Testis (tissue), 3 donors: ENCODE results near the gene LSMEM2. TPM values are rescaled to one million over a fixed set of nuclear protein-coding genes. Genes with fewer than 3 reads are reported as not detected.
"Not testable (repeated sequence)": the region's sequence is repeated elsewhere in the genome, so short reads cannot be mapped to it uniquely, and the experiment has no call there.

ENCODE experiments used
- DNase-seq: peaks from one replicate; pipeline ENCODE4 v3.0.0-alpha.2; 2019
- H3K27ac ChIP-seq, 2 donors: fragments of 200-600 bp; sonication (generic); one replicate each; pipeline ENCODE4 v1.5.1; 2019
- H3K27me3 ChIP-seq: fragments of 200-600 bp; sonication (generic); one replicate; pipeline ENCODE4 v1.5.1; 2019
- H3K36me3 ChIP-seq: fragments of 200-600 bp; sonication (generic); one replicate; pipeline ENCODE4 v1.5.1; 2017; ENCODE audit warnings: low read depth; ENCODE audit errors: missing control alignments
- H3K4me1 ChIP-seq: fragments of 200-600 bp; sonication (generic); one replicate; pipeline ENCODE4 v1.5.1; 2019
- H3K4me3 ChIP-seq, 2 donors: fragments of 200-600 bp; sonication (generic); one replicate each; pipeline ENCODE4 v1.5.1; 2017 to 2019
- H3K9me3 ChIP-seq: fragments of 200-600 bp; sonication (generic); one replicate; pipeline ENCODE4 v1.5.1; 2017
- CTCF ChIP-seq, 3 experiments: fragments of 450-650 bp in 2 of 3; fragments of 200-600 bp in 1 of 3; sonication (generic) in 1 of 3; IDR thresholded peaks; one replicate each; pipeline ENCODE4 v1.5.1; 2016 to 2019; ENCODE audit warnings: antibody characterized with exemption in 3 of 3, mild to moderate bottlenecking in 2 of 3, moderate library complexity in 1 of 3
- POLR2A ChIP-seq: fragments of 450-650 bp; IDR thresholded peaks from one replicate; pipeline ENCODE4 v1.6.1; 2017; ENCODE audit warnings: antibody characterized with exemption, mild to moderate bottlenecking, moderate library complexity
- WGBS, 2 donors: methylation state at CpG; one replicate each; pipeline ENCODE4 v1.1.5; 2018; 5-methylcytosine and 5-hydroxymethylcytosine counted together
- intact Hi-C: fragments of 100-400 bp; cut with DNase I; formaldehyde crosslinking; loops from one replicate; pipeline ENCODE4 v1.15.1; 2023; ENCODE audit warnings: low total_unique reads
- polyA plus RNA-seq: library from polyadenylated mRNA; stranded (reverse); fragments of 350-450 nt; fragmentation: Illumina TruSeq; extraction: RNeasy Lipid Tissue Mini Kit (QIAGEN cat#74804); gene quantifications from one replicate; pipeline ENCODE4 v1.2.3, GENCODE V29; 2014; ENCODE audit warnings: low read depth, low replicate concordance; ENCODE audit not compliant: insufficient read depth
- total RNA-seq, 2 donors: library from RNA; depleted of rRNA; stranded (reverse); fragments of >200 nt; gene quantifications; one replicate each; pipeline ENCODE4 v1.2.3, GENCODE V29; 2016

The LSMEM2 gene
- total and polyA plus RNA-seq, 3 donors from 2014 or later, result 1.5 to 3.2 (median 2.6) TPM

- Histone ChIP-seq H3K27me3 (no peaks in the 10 kb centered on the region), H3K36me3 (no peaks in the 10 kb centered on the region), H3K27ac (no peak overlapping the region), H3K4me1 (no peaks in the 10 kb centered on the region), H3K9me3 (no peaks in the 10 kb centered on the region), H3K4me3 (no peak overlapping the region)
- TF ChIP-seq POLR2A (no peak), CTCF (IDR thresholded peaks at IDR 0.05) (no peak)
- DNase-seq, result no peak
- WGBS, 2 donors, result 92 to 93% methylated on average over 8 of the region's 8 CpGs
- intact Hi-C loops, result loop anchor here (10.0 kb wide), 1 partner anchor 85 kb away; the partner anchor contains the start of gene GNAT1
Observed at GRCh38 chr3:50279255-50280016, 549 bp downstream of the LSMEM2 start.

- H3K4me1 ChIP-seq, result not testable (repeated sequence)
Observed at GRCh38 chr3:50284121-50284520, 5.2 kb downstream of the LSMEM2 start.

GRCh38 chr3:50286322-50287227, 7.7 kb downstream of the LSMEM2 start:
- Histone ChIP-seq H3K36me3 (no peaks in the 10 kb centered on the region), H3K9me3 (no peaks in the 10 kb centered on the region), H3K27me3 (no peaks in the 10 kb centered on the region), H3K27ac (no peak overlapping the region), H3K4me3 (no peak overlapping the region), H3K4me1 (peaks cover 14% of the 10 kb centered on the region)
- 86% methylated on average over 16 to 28 of the region's 28 CpGs for WGBS, 2 donors
- TF ChIP-seq CTCF (IDR thresholded peaks at IDR 0.05) (no peak), POLR2A (no peak)
- intact Hi-C loops, result no loop called here
- no peak for DNase-seq

More at GRCh38 chr3:50284121-50284520, 5.2 kb downstream of the LSMEM2 start:
- WGBS, 2 donors, result 83 to 94% methylated on average over 6 of the region's 6 CpGs
- H3K36me3 ChIP-seq, H3K27ac ChIP-seq, H3K9me3 ChIP-seq, intact Hi-C loops, H3K27me3 ChIP-seq, H3K4me3 ChIP-seq, DNase-seq: not testable (repeated sequence)

GRCh38 chr3:50287262-50287661, 8.4 kb downstream of the LSMEM2 start:
- Histone ChIP-seq H3K4me1 (peaks cover 16% of the 10 kb centered on the region), H3K27me3 (no peaks in the 10 kb centered on the region), H3K9me3 (no peaks in the 10 kb centered on the region), H3K27ac (no peak overlapping the region), H3K36me3 (no peaks in the 10 kb centered on the region), H3K4me3 (no peak overlapping the region)
- TF ChIP-seq POLR2A (no peak), CTCF (IDR thresholded peaks at IDR 0.05) (no peak)
- no peak for DNase-seq
- 83% methylated on average over 1 of the region's 1 CpG; no CpG with 5 or more reads in 1 of the 2 donors for WGBS, 2 donors
- intact Hi-C loops, result no loop called here

- no peak for DNase-seq
- Histone ChIP-seq H3K27ac (no peak overlapping the region), H3K27me3 (no peaks in the 10 kb centered on the region), H3K4me1 (peaks cover 20% of the 10 kb centered on the region), H3K4me3 (no peak overlapping the region), H3K9me3 (no peaks in the 10 kb centered on the region), H3K36me3 (no peaks in the 10 kb centered on the region)
- no peak for TF ChIP-seq CTCF (IDR thresholded peaks at IDR 0.05)
- no peak for TF ChIP-seq POLR2A
- 91 to 96% methylated on average over 9 to 23 of the region's 23 CpGs for WGBS, 2 donors
- intact Hi-C loops, result no loop called here
Observed at GRCh38 chr3:50288387-50289007, 9.6 kb downstream of the LSMEM2 start.
